Epithelial cell of esophagus (primary cell): ENCODE results near the gene MLF2.

Source experiments
- DNase-seq: peaks from one replicate; pipeline ENCODE4 v3.0.0; 2010; ENCODE audit warnings: low read depth
- H3K4me3 ChIP-seq: 2 replicates; pipeline ENCODE4 v1.5.1; 2011; ENCODE audit warnings: mild to moderate bottlenecking, low read length, control low read depth
- TF ChIP-seq, protein P1 (sequence below): IDR thresholded peaks from 2 replicates; pipeline ENCODE4 v1.5.1; 2011; ENCODE audit warnings: low read depth, mild to moderate bottlenecking, low read length, control low read depth, inconsistent platforms; ENCODE audit not compliant: insufficient read depth; ENCODE audit errors: missing control alignments

MLF2 gene, protein sequence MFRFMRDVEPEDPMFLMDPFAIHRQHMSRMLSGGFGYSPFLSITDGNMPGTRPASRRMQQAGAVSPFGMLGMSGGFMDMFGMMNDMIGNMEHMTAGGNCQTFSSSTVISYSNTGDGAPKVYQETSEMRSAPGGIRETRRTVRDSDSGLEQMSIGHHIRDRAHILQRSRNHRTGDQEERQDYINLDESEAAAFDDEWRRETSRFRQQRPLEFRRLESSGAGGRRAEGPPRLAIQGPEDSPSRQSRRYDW

DNA sequence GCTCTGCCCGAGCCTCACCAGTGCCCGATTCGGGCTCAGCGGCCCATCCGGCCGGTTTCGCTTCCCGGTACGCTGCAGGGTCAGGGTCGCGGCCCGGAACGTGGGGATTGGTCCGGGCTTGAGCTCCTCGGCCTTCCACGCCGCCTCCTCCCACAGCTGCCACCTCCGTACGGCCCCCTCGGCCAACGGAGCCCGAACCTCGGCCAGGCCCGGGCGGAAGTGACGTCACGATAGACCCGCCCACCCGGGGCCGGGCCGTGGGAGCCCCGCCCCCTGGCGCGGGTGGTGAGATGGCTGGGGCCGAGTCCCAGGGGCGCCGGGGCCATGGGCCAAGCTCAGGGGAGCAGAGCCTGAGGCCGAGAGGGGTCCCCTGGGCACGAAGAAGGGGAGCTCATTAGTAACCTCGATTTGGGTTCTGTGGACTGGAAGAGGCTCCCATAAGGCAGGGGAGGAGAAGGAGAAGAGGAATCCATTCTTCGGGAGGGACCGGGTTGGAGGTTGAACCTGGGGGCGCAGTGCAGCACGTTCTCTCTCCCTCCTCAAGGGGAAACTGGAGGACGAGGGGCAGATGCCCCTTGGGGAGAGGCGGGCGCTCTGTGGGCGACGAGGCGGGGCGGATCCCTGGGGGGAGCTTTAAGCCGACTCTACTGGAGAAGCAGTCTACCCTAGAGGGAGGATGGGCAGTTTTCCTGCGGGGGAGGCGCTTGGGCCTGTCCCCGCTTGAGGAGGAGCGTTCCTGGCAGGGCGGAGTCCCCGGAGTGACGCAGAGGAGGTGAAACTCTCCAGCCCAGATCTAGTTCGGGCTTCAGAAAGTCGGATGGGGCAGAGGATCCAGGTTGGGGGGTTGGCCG is at the start of gene MLF2:
Gene MLF2 (minus strand): TSS at position 221 of the 851 bp plus-strand sequence. CDS start 807 bp downstream, outside the sequence.
- TF ChIP-seq, protein P1, sequence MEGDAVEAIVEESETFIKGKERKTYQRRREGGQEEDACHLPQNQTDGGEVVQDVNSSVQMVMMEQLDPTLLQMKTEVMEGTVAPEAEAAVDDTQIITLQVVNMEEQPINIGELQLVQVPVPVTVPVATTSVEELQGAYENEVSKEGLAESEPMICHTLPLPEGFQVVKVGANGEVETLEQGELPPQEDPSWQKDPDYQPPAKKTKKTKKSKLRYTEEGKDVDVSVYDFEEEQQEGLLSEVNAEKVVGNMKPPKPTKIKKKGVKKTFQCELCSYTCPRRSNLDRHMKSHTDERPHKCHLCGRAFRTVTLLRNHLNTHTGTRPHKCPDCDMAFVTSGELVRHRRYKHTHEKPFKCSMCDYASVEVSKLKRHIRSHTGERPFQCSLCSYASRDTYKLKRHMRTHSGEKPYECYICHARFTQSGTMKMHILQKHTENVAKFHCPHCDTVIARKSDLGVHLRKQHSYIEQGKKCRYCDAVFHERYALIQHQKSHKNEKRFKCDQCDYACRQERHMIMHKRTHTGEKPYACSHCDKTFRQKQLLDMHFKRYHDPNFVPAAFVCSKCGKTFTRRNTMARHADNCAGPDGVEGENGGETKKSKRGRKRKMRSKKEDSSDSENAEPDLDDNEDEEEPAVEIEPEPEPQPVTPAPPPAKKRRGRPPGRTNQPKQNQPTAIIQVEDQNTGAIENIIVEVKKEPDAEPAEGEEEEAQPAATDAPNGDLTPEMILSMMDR: no peak
- peak within 1 kb of the TSS; percentile 87 for H3K4me3 ChIP-seq
- DNase-seq: peak; percentile 99

DNA sequence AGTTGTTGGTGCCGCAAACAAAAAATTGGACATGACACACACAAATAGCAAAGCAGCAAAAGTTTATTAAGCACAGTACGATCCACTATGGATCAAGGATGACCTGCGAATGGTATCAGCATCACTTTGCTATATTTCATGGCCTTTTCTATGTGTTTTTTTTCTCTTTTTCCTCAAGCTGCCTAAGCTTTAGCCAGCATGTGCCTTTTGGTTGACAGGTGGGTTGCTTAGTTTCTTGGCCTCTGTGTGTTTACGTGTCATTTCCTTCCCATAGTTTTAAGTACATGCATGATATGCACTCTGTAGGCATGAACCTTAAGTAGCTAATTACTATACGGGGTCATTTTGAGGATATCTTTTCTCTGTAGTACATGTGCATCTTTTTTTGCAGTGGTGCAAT is 46.2 kb upstream of the MLF2 start:
- no peak overlapping the region for H3K4me3 ChIP-seq
- TF ChIP-seq, protein P1: no peak
- no peak for DNase-seq

DNA sequence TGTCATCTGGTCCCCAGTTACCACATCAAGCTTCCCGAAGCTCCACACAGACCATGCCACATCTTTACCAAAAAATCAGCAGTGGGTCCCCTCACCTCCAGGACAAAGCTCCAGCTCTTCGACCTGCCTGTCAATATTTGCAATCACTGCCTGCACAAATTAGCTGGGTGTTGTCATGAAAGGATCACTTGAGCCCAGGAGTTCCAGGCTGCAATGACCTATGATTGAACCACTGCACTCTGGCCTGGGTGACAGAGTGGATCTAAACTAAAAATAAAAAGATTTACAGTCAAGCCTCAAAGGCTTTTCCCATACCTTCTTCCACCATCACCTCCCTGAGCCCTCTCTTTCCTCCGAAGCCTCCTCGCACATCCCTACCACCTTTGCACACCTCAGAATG is 43.6 kb upstream of the MLF2 start:
- TF ChIP-seq, protein P1: no peak
- no peak for DNase-seq

DNA sequence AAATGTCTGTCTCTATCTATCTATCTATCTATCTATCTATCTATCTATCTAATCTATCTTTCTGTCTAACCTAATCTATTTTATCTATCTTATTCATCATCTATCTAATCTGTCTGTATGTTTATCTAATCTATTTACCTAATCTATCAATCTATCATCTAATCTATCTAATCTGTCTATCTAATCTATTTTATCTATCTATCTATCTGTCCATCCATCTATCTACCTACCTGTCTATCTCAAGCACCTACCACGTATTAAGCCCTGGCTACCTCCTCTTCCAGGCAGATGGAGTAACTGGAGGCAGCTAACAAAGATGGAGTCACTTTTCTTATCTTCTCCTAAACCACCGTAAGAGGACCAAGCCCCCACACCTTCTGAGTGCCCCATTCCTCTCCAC is 42.1 kb upstream of the MLF2 start:
- no peak for DNase-seq
- TF ChIP-seq, protein P1: no peak
- H3K4me3 ChIP-seq: no peak overlapping the region

More for the DNA sequence above, 43.6 kb upstream of the MLF2 start:
- no peak overlapping the region for H3K4me3 ChIP-seq

DNA sequence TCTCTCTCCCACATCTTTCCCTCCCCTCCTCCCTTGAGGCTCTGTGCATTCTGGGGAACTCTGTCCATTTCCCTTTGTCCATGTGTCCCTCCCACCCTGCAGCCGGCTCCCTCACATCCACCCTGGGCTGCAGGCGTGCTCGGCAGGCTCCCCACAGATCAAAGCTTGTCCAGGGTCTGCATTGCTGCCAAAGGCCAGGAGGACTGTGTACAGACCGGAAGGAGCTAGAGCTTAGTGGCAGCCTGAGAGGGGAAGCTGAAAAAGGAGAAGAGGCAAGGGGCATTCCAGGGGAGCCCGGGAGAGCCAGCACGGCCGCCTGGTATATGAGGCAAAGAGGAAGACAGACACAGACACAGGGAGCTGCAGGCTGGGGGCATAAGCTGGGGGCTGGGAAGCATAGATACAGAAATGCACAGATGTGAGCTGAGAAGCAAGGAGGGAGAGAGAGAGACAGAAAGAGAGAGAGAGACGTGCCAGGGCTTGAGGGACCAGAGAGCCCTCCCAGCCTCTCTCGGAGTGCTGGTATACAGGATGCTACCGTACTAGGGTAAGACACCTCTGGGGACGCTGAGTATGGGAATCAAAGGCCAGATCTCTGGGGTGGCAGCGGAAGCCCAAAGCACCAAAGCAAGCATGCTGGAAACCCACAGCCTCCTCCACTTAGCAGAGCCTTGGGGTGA is 39.7 kb upstream of the MLF2 start:
- no peak for DNase-seq
- H3K4me3 ChIP-seq: no peak overlapping the region
- TF ChIP-seq, protein P1: no peak

DNA sequence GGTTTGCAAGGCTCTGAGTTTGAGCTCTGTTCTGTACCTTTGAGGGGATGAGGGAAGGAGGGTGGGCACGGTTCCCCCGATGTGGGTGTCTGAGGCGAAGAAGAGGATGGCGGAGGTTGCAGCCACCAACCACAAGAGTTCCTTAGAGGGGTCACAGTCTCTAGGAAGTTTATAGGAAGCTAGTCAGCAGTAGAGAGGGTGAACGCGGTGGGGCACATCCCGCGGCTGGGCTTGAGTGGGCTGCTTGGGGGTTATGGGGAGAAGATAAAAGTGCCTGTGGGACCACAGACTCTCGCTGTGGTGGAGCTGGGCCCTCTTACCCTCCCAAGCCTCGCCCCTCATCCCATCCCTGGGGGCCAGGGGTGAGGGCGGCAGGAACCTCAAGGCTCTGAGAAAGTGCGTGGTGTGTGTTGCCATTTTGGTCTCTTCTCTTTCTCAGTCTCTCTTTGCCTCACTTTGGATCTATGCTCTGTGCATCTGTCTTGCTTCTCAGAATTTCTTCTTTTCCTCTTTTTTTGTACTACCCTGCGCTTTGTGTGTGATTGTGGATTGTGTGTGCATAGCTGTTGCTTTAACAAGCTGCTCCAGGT is 39.1 kb upstream of the MLF2 start:
- no peak for DNase-seq
- H3K4me3 ChIP-seq: no peak overlapping the region

More for the DNA sequence above, 39.1 kb upstream of the MLF2 start:
- TF ChIP-seq, protein P1: no peak
